Testis (tissue), 2 donors: ENCODE measurements around the gene PFN3.

Experiments
- CTCF ChIP-seq, 3 experiments: fragments of 450-650 bp in 2 of 3; fragments of 200-600 bp in 1 of 3; sonication (generic) in 1 of 3; IDR thresholded peaks; one replicate each; pipeline ENCODE4 v1.5.1; 2016 to 2019; ENCODE audit warnings: antibody characterized with exemption in 3 of 3, mild to moderate bottlenecking in 2 of 3, moderate library complexity in 1 of 3
- POLR2A ChIP-seq: fragments of 450-650 bp; IDR thresholded peaks from one replicate; pipeline ENCODE4 v1.6.1; 2017; ENCODE audit warnings: antibody characterized with exemption, mild to moderate bottlenecking, moderate library complexity

- TF ChIP-seq CTCF (IDR thresholded peaks at IDR 0.05) (no peak), POLR2A (no peak)
These were observed 36.1 kb downstream of the PFN3 start for GRCh38 chr5:177364159-177364962.
